GM13977 (cell line): ENCODE data around the gene MBP.

Source experiments
- DNase-seq: peaks from one replicate; pipeline ENCODE4 v3.0.0; 2012; ENCODE audit warnings: low spot score
- in situ Hi-C: fragments of 300-500 bp; cut with MboI; formaldehyde crosslinking; loops from one replicate; pipeline ENCODE4 v1.12.0; 2022; ENCODE audit warnings: low sequenced_read_pairs, low pct_unique_long_range_greater_than_20kb, mixed read lengths, inconsistent platforms; ENCODE audit not compliant: unreplicated experiment
- TF ChIP-seq, protein P1 (sequence below): IDR thresholded peaks from 2 replicates; pipeline ENCODE4 v1.5.1; 2012; ENCODE audit warnings: mild to moderate bottlenecking, control low read depth; ENCODE audit not compliant: insufficient read depth; ENCODE audit errors: extremely low read depth, missing control alignments

MBP gene

GRCh38 chr18:77001041-77001440 is 131.5 kb downstream of the MBP start:
- in situ Hi-C loops, result loop anchor here (25.0 kb wide), 1 partner anchor 211 kb away; no protein-coding TSS in a partner anchor
- DNase-seq, result no peak
- TF ChIP-seq, protein P1, sequence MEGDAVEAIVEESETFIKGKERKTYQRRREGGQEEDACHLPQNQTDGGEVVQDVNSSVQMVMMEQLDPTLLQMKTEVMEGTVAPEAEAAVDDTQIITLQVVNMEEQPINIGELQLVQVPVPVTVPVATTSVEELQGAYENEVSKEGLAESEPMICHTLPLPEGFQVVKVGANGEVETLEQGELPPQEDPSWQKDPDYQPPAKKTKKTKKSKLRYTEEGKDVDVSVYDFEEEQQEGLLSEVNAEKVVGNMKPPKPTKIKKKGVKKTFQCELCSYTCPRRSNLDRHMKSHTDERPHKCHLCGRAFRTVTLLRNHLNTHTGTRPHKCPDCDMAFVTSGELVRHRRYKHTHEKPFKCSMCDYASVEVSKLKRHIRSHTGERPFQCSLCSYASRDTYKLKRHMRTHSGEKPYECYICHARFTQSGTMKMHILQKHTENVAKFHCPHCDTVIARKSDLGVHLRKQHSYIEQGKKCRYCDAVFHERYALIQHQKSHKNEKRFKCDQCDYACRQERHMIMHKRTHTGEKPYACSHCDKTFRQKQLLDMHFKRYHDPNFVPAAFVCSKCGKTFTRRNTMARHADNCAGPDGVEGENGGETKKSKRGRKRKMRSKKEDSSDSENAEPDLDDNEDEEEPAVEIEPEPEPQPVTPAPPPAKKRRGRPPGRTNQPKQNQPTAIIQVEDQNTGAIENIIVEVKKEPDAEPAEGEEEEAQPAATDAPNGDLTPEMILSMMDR, result no peak

DNA sequence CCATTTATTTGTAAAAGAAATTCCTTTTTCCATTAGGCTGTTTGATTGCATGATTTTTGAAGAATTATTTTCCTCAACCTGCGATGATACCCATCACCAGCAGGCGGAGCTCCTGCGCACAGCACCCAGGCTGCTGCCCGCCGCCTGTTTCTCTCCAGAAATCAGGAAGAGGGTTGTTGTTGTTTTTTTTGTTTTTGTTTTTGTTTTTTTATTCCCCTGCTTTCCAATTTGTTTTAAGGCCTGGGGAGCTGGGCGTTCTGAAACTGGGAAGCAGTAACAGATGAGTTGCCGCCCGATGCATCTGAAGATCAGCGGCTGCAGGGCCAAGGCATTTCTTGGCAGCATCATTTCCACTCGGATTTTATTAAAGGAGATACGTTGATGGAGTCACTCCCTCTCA is 132.1 kb downstream of the MBP start:
- DNase-seq, result peak; percentile 78
- in situ Hi-C loops, result loop anchor here (25.0 kb wide), 1 partner anchor 212 kb away; no protein-coding TSS in a partner anchor
- TF ChIP-seq, protein P1, result peak; percentile 93

GRCh38 chr18:76999077-76999476 is 133.5 kb downstream of the MBP start:
- in situ Hi-C loops, result no loop called here
- TF ChIP-seq, protein P1, result no peak
- no peak for DNase-seq

GRCh38 chr18:76997951-76998808 is 134.4 kb downstream of the MBP start:
- in situ Hi-C loops, result no loop called here
- DNase-seq, result no peak
- TF ChIP-seq, protein P1, result no peak

DNA sequence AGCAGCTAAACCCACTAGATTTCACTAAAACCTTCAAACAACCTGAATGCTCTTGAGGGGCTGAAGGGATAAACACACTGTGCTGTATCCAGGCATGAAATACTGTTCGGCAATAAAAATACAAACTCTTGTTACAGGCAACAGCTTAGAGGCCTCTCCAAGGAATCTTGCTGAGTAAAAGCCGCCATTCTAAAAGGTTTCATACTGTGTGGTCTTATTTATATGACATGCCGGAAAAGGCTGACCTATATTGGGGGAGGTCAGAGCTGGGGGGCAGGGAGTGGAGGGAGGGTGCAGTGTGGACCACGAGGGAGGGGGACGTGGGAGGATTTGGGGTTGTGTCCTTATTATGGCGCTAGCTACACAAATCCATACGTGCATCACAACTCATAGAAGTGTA is 136.2 kb downstream of the MBP start:
- in situ Hi-C loops, result no loop called here
- TF ChIP-seq, protein P1, result no peak
- no peak for DNase-seq

- TF ChIP-seq, protein P1, result no peak
- DNase-seq, result no peak
- in situ Hi-C loops, result no loop called here
These were observed 136.7 kb downstream of the MBP start for GRCh38 chr18:76995896-76996295.
